Stimulated activated CD4-positive, alpha-beta T cell treated with anti-CD3 and anti-CD28 coated beads, Interleukin-15, amount 100 ng/mL, for 48 hours (primary cell): ENCODE results near the gene PRDM11.

Experiments
- DNase-seq, 2 donors: peaks; one replicate each; pipeline ENCODE4 v3.0.0-alpha.2; 2020; ENCODE audit warnings: low read depth in 2 of 2

The PRDM11 gene

GRCh38 chr11:45174168-45174835, 27.9 kb downstream of the PRDM11 start:
- DNase-seq, result no peak

GRCh38 chr11:45174963-45175362, 28.5 kb downstream of the PRDM11 start:
- DNase-seq, result no peak

GRCh38 chr11:45176996-45177395, 30.6 kb downstream of the PRDM11 start:
- DNase-seq, result no peak

GRCh38 chr11:45178223-45178622, 31.8 kb downstream of the PRDM11 start:
- DNase-seq, result no peak

- DNase-seq, result no peak
These were observed 32.6 kb downstream of the PRDM11 start for GRCh38 chr11:45178890-45179671.

- no peak for DNase-seq
These were observed 33.3 kb downstream of the PRDM11 start for GRCh38 chr11:45179686-45180178.

- DNase-seq, result no peak
These were observed 33.9 kb downstream of the PRDM11 start for GRCh38 chr11:45180179-45180847.

- DNase-seq, result peak in 1 of 2 donors; percentile 11
These were observed 34.4 kb downstream of the PRDM11 start for GRCh38 chr11:45180848-45181192.

GRCh38 chr11:45181193-45181888, 34.9 kb downstream of the PRDM11 start:
- DNase-seq, result no peak

GRCh38 chr11:45181889-45182550, 35.6 kb downstream of the PRDM11 start:
- no peak for DNase-seq

- DNase-seq, result no peak
These were observed 36.5 kb downstream of the PRDM11 start for GRCh38 chr11:45182902-45183301.

GRCh38 chr11:45184640-45185039, 38.2 kb downstream of the PRDM11 start:
- no peak for DNase-seq

GRCh38 chr11:45185228-45185729, 38.8 kb downstream of the PRDM11 start:
- no peak for DNase-seq

GRCh38 chr11:45187375-45187774, 40.9 kb downstream of the PRDM11 start:
- no peak for DNase-seq

- no peak for DNase-seq
These were observed 41.7 kb downstream of the PRDM11 start for GRCh38 chr11:45188127-45188526.

GRCh38 chr11:45189230-45189629, 42.8 kb downstream of the PRDM11 start:
- no peak for DNase-seq

GRCh38 chr11:45193695-45194094, 47.3 kb downstream of the PRDM11 start:
- DNase-seq, result no peak

- no peak for DNase-seq
These were observed 58.3 kb downstream of the PRDM11 start for GRCh38 chr11:45204761-45205160.

- DNase-seq, result no peak
These were observed 59.5 kb downstream of the PRDM11 start for GRCh38 chr11:45205978-45206377.

GRCh38 chr11:45208135-45208534, 61.7 kb downstream of the PRDM11 start:
- no peak for DNase-seq
